Stimulated activated CD8-positive, alpha-beta memory T cell treated with anti-CD3 and anti-CD28 coated beads, Interleukin-7, amount 100 ng/mL, for 1 hour (primary cell): ENCODE measurements around the gene ARHGEF28.

ENCODE experiments used
- DNase-seq, 2 donors: peaks; one replicate each; pipeline ENCODE4 v3.0.0-alpha.2; 2020; ENCODE audit warnings: low read depth in 2 of 2

Gene ARHGEF28

DNA sequence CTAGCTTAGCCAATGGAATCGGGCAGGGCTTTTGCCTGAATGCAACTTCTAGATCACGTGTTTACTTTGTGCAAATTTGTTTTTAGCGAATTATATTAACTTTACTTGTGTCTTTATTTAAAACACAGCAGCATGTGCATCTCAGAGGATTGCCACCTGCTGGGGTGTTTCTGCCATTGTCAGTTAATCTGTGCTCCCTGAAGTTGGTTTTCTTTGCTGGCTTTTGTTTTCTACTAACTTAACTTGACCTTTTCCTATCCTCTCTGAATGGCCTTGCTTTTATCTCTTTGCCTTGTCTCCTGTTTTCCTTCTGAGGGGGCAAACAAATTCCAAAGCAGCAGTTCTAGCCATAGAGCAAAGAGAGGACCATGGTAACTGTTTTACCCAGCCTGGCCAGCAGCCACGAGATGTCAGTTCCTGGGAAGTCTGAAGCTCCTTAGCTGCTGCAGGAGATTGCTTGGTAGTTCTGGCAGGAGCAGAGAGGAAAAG, 67.6 kb downstream of the ARHGEF28 start:
- DNase-seq = no peak

DNA sequence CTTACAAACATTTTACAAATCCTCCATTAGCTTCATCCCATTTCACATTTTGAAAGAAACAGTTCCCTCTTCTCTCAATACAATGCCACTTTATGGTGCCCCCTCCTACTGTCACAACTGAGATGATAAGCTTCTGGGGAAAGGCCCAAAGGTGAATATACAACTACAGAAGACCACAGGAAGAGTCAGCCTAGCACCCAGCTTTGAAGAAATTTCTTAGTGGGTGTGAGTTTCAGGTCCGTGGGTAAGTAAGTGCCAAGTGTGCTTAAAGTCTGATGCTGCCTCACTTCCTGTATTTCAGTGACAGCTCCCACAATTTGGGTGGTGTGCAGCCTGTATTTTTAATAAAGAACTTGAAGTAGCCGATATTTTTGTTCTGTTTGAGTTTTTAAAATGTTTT, 68.1 kb downstream of the ARHGEF28 start:
- no peak for DNase-seq

DNA sequence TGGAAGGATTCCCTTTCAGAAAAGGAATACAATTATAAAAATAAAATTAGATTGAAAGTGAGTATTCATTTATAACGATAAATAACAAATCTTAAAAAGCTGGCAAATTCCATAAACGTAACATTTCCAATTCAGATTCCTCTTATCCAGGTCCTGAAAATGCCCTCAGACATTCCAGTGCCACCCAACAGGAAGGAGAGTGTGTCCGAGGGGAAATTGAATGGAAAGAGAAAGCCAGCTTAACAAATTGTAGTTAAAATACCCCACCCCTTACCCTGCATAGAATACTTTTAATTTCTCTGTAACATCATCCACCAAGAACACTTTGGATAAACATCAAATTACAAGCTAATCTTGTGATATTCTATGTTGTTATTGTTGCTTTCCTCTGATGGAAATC, 72.0 kb downstream of the ARHGEF28 start:
- DNase-seq = no peak

DNA sequence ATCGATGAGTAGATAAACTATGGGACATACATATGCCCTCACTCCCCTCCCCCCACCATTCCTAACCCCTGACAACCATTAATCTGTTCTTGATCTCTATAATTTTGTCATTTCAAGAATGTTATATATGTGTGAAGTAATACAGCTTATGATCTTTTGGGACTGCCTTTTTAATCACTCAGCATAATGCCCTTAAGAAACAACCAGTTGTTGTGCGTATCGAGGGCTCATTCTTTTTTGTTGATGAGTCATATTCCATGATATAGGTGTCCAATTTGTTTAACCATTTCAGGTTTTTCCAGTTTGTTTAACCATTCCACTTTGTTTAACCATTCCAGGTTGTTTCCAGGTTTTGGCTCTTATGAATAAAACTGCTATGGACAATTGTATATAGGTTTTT, 75.6 kb downstream of the ARHGEF28 start:
- no peak for DNase-seq

DNA sequence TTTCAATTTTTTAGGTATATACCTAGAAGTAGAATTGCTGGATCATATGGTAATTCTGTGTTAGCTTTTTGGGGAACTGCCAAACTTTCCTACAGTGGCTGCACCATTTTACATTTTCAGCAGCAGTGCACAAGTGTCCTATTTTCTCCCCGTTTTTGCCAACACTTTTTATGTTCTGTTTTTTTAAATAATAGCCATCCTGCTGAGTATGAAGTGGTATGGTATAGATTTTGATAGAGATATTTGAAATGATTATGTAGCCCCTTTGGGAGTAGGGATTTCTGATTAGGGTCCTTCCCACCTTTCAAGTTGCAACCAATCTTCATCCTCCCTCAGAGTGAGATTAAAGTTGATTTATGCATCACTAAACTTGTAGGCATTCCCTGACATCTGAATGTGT, 76.5 kb downstream of the ARHGEF28 start:
- DNase-seq = no peak

DNA sequence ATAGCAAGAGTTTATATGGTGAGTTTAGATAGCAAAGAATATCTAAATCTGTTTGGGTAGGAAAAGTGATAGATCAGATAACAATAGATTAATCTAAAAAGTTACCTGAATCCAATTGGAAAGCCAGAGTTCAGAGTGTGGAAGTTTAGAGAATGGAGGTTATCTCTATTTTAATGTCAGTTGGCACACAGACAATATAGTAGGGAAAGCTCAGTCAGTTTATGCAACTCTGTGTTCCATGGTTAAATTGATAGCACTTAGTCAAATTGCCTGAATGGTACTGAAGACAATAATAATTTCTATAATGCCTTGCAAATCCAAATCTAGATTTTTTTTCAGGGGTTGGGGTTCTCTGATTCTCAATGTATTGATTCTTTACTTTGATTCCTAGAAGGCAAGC, 77.0 kb downstream of the ARHGEF28 start:
- DNase-seq = no peak

DNA sequence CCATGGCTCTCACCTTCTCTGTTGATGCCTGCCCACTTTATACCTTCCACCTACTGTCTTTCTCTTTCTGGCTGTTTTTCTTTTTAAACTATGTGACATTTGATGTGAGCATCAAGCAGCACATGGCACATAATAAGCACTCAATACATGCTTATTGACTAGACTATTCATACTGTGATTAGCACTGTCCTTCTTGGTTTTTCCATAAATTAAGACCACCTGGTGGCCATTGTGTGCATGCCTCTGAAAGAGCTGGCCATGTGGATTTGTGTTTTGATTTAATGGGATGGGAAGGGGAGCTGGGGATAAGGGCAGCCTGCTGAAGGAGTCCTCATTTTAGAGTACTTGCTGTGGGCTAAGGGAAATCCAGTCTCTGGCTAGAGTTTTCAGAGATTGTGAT, 79.4 kb downstream of the ARHGEF28 start:
- DNase-seq = no peak

DNA sequence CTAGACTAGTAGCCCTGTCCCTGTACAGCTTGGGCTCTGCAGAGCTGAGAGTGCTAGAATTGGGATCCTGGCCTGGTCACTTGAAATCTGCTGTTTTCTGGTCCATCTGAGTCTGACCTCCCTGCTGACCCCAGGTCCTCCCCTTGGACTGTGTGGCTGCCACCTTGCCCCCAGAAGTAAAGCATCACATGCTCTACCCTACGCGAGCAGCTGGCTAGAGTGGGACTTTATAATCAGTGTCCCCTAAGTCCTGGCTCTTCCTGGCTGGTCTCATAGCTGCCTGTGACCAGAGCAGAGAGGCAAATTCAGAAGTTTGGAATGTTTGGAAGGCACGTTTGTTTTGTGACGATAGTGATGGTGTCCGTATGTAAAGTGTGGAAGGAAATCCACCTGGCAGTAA, 81.0 kb downstream of the ARHGEF28 start:
- no peak for DNase-seq

DNA sequence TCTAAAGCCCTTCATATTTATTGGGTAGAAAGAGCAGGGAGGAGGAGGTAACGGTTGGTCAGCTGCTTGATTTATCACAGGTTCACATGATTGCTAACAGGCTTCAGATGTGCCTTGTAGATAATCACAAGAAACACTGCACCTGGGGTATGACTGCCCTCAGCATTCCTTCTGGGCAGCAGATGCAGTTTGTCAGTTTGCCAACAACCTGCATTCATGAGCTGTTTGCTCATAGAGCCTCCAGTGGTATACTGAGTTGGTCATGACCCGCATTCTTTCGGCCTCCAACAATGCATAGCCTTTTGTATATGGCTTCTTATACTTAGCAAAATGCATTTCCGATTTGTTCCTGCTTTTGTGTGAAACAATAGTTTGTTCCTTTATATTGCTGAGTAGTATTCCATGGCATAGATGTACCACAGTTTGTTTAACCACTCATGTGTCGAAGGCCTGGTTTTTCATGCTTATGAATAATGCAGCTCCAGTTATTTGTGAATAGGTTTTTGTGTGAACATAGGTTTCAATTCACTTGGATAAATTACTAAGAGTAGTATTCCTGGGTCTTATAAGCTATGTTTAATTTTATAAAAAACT, 83.6 kb downstream of the ARHGEF28 start:
- no peak for DNase-seq

DNA sequence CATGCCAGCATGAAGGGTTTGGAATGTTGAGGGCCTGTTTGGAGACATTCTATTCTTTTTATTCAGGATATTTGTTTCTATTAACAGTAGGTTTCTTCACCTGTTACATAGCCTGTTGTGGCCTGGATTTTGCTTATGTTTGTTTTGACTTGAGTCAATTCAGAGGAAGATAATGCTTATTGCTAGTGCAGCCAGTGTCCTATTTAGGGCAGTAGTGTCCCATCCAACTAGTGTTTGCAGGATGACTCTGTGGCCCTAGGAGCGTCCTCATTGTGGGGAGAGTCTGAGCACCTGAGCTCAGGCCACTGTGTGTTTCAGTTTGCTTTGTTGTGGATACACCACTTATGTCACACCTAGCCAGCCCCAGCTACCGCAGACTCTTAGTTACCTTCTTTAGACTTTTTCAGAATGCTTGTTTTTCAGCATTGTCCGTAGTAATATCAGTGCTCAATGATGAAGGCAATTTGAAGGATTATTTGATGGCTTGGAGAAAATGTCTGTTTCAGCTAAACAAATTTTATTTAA, 90.3 kb downstream of the ARHGEF28 start:
- DNase-seq = no peak

DNA sequence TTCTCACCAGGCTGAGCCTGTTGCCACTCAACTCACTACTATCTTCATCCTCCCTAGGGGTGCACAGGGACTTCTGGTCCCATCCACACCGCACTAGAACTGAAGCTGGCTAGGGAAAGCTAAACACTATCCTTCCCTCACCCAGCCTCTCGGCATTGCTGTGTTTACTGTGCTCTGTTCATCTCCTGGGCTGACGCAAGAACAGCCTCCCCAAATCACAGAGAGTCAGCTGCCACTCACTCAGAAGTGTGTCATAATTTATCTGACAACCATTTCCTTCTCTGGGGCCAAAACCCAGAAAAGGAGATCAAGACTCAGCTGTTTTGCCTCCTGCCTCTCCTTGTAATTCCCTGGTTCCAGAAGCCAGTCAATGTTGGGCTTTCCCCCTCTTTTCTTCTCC, 92.8 kb downstream of the ARHGEF28 start:
- no peak for DNase-seq

DNA sequence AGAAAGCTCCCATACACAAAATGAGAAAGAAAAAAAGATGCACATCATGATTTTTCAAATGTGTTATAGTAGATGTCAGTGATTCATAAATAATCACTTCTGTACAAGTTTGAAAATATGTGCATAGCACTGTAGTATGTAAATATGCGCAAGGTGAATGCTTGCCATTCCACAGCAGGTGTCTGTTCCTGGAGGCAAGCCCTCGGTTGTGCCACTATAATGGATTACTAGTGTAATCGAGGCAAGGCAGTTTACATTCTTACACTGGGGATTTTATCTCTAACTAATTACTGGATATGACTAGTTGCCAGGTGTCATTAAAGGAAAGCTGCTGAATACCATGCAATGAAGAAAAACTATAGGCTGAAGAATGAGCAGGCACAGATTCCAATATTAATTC, 93.6 kb downstream of the ARHGEF28 start:
- no peak for DNase-seq

DNA sequence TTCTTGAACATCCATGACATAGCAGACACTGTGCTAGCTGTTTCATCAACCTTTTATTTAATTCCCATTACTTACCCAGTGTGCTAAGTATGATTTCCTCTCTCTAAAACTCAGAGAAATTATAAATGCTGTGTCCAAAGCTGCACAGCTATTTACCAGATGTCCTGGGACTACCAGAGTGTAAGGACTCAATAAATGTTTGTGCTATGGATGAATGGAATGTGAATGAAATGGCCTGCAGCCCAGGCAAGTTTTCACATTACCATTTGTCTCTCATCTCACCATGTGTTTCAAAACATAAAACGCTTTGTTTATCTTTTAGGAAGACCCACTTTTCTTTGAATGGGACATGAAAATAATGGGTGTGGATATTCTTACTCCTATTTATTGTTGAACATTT, 96.2 kb downstream of the ARHGEF28 start:
- DNase-seq = no peak

DNA sequence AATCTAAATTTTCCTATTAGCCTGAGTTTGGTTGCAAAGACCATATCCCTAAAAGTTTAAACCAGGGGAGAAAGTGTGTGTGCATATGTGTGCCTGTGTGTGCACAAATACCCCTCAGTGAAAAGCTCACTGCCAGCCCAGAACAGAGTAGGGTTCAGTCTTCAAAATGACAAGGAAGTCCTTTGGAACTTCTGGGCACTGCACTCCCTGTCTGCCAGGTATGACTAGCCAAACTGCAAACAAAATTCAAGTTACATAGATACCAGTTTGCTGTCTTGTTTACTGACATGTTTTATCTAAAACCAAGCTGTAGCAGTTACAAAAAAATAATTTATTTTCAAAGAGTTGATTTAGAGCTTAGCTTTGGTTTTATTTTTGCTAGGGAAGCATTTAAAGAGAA, 100.1 kb downstream of the ARHGEF28 start:
- DNase-seq = no peak

DNA sequence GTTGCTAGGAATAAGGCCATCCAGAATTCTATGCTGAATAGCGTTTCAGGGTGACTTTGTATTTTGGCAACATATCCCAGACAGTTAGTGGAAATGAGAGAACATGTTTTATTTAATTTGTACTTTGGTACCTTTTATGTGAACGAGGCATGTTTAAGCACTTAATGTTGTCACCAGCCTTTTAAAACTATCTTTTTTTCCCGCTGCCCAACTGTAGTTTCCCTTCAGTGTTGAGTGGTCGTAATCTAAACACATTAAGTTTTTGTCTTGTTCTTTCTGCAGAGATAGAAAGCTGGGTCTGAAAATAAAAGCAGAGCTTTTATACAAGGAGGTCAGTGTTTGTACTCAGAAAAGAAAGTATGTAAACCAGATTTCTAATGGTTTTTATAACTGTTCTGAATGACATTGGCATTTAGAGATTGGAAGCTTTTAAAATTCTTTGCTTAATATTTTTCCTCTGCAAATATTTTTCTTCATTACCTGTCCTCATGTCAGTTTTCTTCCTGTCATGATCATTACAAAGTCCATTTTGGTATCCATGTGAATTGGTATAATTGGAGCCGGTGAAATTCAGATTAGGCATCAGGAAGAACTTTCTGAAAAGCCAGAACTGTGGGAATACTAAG, 100.7 kb downstream of the ARHGEF28 start:
- DNase-seq = no peak

DNA sequence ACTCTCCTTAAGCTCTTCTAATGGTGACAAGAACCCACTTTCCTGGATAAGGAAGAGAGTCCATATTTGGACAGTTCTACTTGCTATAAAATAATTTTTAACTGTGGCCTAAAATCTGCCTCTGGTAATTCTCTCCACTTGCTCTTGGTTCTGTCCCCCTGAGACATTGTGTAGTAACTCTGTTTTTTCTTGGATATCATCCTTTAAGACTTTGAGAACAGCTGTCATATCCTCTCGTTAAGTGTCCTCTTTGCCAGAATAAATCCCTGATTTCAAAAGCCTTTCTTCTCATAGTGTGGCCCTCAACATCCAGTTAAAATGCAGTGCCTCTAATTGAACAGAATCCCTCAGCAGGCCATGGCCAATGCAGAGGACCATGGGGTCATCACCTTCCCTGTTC, 101.5 kb downstream of the ARHGEF28 start:
- DNase-seq = no peak

DNA sequence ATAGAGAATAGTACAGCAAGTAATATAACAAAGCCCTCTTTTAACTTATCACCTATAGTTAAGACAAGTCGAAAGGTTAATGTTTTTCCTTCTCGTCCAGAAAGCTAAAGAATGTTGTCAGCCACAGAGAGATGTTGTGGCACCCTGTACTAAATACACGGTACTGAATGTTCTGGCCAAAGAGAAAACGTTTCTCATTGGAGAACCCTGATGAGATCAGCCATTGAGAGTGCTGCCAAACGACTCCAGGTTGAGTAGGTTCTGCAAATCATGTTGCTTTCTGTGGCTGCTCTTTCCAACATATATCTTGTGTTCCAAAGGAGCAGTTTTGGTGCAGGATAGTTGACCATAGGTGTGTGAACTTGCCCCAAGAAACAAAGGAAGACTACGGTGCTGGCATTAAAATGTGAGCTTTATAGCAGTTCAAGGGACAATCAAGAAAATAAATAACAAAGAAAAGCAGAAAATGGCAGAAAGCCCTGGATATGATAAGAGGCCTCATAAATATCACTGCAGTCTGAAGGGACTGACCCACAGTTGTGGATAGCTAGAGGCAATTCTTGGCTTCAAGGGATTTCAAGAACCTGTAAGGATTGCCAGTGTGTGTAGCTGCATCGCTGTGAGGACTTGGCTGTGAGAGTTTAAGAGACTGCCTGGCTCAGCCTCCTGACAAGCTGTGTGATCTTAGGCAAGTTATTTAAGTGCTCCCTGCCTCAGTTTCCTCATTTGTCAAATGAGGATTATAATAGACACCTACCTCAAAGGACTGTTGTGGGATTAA, 102.7 kb downstream of the ARHGEF28 start:
- no peak for DNase-seq

DNA sequence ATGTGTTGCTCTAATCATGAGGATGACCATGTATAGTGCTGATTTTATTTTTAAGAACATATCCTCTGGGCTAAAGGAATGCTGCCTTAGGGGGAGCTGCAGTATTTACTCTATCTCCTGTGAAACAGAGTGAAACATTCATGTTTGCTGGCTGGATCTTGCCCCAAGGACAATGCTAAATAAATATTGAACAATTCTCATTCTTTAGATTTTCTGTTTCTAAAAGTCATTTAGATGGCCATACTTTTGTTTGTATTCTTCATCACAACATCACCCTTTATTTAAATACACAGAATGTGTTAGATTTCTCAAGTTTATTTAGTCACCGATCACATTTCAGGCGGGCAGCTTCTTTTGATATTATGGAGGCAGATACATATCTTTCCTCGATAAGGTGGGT, 103.3 kb downstream of the ARHGEF28 start:
- no peak for DNase-seq

DNA sequence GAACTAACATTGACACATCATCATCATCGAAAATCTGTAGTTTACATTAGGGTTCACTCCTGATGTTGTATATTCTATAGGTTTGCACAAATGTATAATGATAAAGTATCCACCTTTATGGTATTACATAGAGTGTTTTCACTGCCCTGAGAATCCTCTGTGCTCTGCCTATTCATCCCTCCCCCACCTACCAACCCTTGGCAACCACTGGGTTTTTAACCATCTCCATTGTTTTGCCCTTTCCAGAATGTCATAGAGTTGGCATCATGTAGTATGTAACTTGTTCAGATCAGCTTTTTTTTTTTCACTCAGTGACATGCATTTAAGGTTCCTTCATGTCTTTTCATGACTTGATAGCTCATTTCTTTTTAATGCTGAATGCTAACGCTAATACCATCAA, 106.0 kb downstream of the ARHGEF28 start:
- DNase-seq = no peak

DNA sequence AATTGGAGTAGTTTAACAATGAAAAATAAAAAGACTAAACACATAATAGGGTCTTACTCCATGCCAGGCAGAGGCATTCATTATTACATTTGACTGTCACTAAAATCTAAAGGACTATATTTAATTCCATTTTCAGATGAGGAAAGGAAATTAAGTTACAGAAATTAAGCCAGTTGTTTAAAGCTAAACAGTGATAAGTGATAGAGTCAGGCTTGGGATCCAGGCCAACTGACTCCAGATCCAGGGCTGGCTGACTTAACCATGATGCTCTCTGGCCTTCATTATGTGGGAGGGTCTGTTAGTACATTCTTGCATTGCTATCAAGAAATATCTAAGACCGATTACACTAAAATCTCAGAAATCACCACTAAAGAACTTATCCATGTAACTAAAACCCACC, 107.2 kb downstream of the ARHGEF28 start:
- DNase-seq = no peak

DNA sequence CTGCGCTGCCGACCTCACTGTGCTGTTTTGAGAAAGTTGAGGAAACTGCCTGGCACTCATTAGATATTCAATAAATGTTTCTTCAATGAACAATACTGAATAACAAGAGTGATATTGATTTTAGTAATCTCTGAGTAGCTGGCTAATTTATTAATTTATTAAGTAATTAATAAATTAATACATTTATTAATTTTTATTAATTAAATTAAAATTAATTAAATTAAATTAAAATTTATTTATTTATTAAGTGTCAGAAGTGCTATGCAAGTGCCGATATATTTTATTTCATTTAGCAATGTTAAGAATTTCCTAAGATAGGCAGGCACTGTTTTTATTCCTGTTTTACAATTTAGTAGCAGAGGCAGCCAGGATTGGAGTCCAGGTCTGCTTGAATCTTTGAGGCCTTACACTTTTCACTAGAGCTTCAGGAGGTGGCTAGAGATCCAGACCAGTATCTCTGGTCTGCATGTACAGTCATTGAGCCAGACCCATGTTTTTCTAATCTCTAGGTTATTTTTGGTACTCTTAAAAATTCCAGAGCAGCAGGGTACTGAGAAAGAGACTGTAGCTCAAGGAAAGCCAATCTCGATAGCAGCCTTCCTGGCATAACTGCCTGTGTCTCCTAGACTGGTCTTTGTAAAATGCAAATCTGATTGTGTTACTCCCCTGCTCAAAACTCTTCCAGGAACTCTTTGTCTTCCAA, 109.2 kb downstream of the ARHGEF28 start:
- no peak for DNase-seq

DNA sequence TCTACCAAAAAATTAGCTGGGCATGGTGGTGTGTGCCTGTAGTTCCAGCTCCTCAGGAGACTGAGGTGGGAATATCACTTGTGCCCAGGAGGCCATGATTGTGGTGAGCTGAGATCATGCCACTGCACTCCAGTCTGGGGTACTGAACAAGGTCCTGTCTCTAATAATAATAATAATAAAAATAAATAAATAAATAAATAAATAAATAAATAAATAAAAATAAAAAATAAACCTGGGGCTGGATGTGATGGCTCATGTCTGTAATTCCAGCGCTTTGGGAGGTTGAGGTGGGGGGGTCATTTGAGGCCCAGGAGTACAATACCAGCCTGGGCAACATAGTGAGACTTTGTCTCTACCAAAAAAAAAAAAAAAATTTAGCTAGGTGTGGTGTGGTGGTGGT, 113.7 kb downstream of the ARHGEF28 start:
- no peak for DNase-seq
